Measurements from ENCODE around the gene ZNF536.

DNA sequence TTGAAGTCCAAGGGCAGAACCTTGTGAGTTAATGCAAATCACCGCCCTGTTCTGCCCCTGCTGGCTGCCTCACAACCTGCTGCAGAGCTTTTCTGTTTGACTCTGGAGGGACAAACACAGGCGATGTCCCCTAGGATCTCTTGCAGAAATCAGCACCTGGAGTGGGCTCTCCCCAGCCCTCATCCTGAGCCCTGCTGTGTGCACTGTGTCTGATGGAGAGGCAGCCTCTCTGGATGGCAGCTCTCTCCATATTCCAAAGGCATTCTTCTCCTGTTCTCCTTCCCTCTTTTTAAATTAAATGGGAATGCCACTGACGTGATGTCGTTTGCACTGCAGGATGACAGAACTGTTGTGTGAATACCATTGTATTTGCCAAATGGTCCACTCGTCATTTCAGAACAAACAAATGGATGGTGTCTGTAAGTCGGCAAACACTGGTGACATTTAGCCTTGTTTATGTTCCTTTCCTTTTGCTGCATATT, 184.1 kb downstream of the ZNF536 start:
- no peak for TF ChIP-seq ELF4 (CRISPR knock-in tag; IDR thresholded peaks at IDR 0.05)
- no peak for TF ChIP-seq U2AF2 (optimal IDR thresholded peaks at IDR 0.05; ENCODE audit: low read depth, low read length)
- no peak for TF ChIP-seq DNMT1 (IDR thresholded peaks at IDR 0.05)
- TF ChIP-seq ZNF140 (CRISPR knock-in tag; IDR thresholded peaks at IDR 0.05), result no peak
- no peak for TF ChIP-seq GATAD2B (IDR thresholded peaks at IDR 0.05; ENCODE audit: borderline replicate concordance)
- TF ChIP-seq ZNF212 (CRISPR knock-in tag; IDR thresholded peaks at IDR 0.05), result no peak
- TF ChIP-seq, protein P1, sequence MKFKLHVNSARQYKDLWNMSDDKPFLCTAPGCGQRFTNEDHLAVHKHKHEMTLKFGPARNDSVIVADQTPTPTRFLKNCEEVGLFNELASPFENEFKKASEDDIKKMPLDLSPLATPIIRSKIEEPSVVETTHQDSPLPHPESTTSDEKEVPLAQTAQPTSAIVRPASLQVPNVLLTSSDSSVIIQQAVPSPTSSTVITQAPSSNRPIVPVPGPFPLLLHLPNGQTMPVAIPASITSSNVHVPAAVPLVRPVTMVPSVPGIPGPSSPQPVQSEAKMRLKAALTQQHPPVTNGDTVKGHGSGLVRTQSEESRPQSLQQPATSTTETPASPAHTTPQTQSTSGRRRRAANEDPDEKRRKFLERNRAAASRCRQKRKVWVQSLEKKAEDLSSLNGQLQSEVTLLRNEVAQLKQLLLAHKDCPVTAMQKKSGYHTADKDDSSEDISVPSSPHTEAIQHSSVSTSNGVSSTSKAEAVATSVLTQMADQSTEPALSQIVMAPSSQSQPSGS (CRISPR knock-in tag; IDR thresholded peaks at IDR 0.05), result no peak
- no peak for TF ChIP-seq MEF2A (IDR thresholded peaks at IDR 0.05; ENCODE audit: control insufficient read depth, low read depth, low read length)
- TF ChIP-seq ZNF707 (CRISPR knock-in tag; conservative IDR thresholded peaks at IDR 0.05), result no peak
- no peak for TF ChIP-seq KLF16 (IDR thresholded peaks at IDR 0.05)
- no peak for TF ChIP-seq JUN (IDR thresholded peaks at IDR 0.05; ENCODE audit: borderline replicate concordance, low read depth, low read length)
- no peak for TF ChIP-seq JUN (CRISPR knock-in tag; IDR thresholded peaks at IDR 0.05; ENCODE audit: borderline replicate concordance)
- TF ChIP-seq CHCHD3 (CRISPR knock-in tag; IDR thresholded peaks at IDR 0.05), result no peak
- TF ChIP-seq NR2C2 (CRISPR knock-in tag; IDR thresholded peaks at IDR 0.05), result no peak
- TF ChIP-seq NR2C2 (tag; IDR thresholded peaks at IDR 0.05), result no peak
